Keratinocyte (primary cell): ENCODE results near the gene BAIAP2.

Experiments used
- EZH2 ChIP-seq: IDR thresholded peaks from one replicate; pipeline ENCODE4 v1.6.1; 2012; ENCODE audit warnings: inconsistent platforms, mild to moderate bottlenecking, low read length, moderate library complexity
- TF ChIP-seq, protein P1 (sequence below), 3 experiments: IDR thresholded peaks in 1 of 3; conservative IDR thresholded peaks in 1 of 3; optimal IDR thresholded peaks in 1 of 3; 2 replicates in 2 of 3; 3 replicates in 1 of 3; pipeline versions ENCODE3 to v1.5.1; 2011; ENCODE audit warnings: low read length in 3 of 3, mild to moderate bottlenecking in 3 of 3, moderate library complexity in 2 of 3, control low read depth in 1 of 3, inconsistent platforms in 1 of 3; ENCODE audit not compliant: insufficient read depth in 2 of 3; ENCODE audit errors: extremely low read depth in 1 of 3

DNA sequence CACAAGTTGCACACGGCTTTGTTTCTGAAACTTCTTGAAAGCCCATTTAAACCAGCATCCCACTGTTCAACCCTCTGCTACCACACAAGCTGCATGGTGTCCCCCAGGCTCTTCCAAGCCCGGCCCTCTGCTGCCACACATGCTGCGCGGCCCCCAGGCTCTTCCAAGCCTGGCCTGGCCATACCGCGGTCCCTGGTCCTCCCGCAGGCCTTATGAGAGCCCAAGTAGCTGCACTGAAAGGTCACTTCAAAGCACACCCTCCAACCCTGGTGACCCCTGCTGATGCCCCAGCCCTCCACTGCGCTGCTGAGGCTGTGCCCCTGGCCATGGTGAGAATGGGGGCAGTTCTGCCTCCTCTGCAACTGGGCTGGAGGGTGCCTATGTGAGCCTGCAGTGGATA lies 104.5 kb downstream of the BAIAP2 start:
- TF ChIP-seq, protein P1, sequence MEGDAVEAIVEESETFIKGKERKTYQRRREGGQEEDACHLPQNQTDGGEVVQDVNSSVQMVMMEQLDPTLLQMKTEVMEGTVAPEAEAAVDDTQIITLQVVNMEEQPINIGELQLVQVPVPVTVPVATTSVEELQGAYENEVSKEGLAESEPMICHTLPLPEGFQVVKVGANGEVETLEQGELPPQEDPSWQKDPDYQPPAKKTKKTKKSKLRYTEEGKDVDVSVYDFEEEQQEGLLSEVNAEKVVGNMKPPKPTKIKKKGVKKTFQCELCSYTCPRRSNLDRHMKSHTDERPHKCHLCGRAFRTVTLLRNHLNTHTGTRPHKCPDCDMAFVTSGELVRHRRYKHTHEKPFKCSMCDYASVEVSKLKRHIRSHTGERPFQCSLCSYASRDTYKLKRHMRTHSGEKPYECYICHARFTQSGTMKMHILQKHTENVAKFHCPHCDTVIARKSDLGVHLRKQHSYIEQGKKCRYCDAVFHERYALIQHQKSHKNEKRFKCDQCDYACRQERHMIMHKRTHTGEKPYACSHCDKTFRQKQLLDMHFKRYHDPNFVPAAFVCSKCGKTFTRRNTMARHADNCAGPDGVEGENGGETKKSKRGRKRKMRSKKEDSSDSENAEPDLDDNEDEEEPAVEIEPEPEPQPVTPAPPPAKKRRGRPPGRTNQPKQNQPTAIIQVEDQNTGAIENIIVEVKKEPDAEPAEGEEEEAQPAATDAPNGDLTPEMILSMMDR (optimal IDR thresholded peaks at IDR 0.05 in 1 of 3, IDR thresholded peaks at IDR 0.05 in 1 of 3, conservative IDR thresholded peaks at IDR 0.05 in 1 of 3; ENCODE audit: extremely low read depth in 1 of 3, insufficient read depth in 2 of 3, low read length in 3 of 3): no peak
- TF ChIP-seq EZH2: no peak
